OCI-LY7 (cell line): Measurements from ENCODE around the gene CRIP3. TPM values are rescaled to one million over a fixed set of nuclear protein-coding genes. Genes with fewer than 3 reads are reported as not detected.
"Not testable (repeated sequence)": the region's sequence is repeated elsewhere in the genome, so short reads cannot be mapped to it uniquely, and the experiment has no call there.

ENCODE experiments used
- BruUV-seq: library from RNA; stranded (reverse); fragments of 400-500 nt; replicated peaks from 2 replicates; lab custom pipeline; 2021; lab: Mats Ljungman, UMichigan
- CTCF ChIA-PET: fragments of 300-600 bp; sonication (Branson Sonifier 250); formaldehyde crosslinking; loops from one replicate; lab custom pipeline; 2022; ENCODE audit warnings: antibody characterized with exemption; ENCODE audit not compliant: unreplicated experiment; lab: Charles Lee
- POLR2A ChIA-PET: fragments of 300-600 bp; sonication (Branson Sonifier 250); formaldehyde crosslinking; loops from one replicate; lab custom pipeline; 2022; ENCODE audit warnings: antibody characterized with exemption; lab: Charles Lee
- DNase-seq: peaks from one replicate; pipeline ENCODE4 v3.0.0-alpha.2; 2015; ENCODE audit warnings: low spot score
- H2AFZ ChIP-seq: fragments of 200-600 bp; sonication (generic), shearing (Covaris generic); 2 replicates; pipeline ENCODE4 v1.6.1; 2014; ENCODE audit warnings: mild to moderate bottlenecking, antibody characterized with exemption, low read length, moderate library complexity
- H3K27ac ChIP-seq: fragments of 200-600 bp; sonication (generic); 2 replicates; pipeline ENCODE4 v1.5.1; 2014; ENCODE audit warnings: mixed run types, low read depth, mild to moderate bottlenecking, moderate library complexity, low read length, inconsistent platforms; ENCODE audit not compliant: poor library complexity, severe bottlenecking
- H3K36me3 ChIP-seq: fragments of 200-600 bp; sonication (generic); 2 replicates; pipeline ENCODE4 v1.6.1; 2014; ENCODE audit warnings: mild to moderate bottlenecking, antibody characterized with exemption, low read length, moderate library complexity, mixed read lengths; ENCODE audit not compliant: insufficient read depth
- H3K4me1 ChIP-seq: fragments of 200-600 bp; sonication (generic); 2 replicates; pipeline ENCODE4 v1.5.1; 2014; ENCODE audit warnings: mild to moderate bottlenecking, low read length; ENCODE audit not compliant: insufficient read depth, poor library complexity, severe bottlenecking
- H3K4me2 ChIP-seq: fragments of 200-600 bp; sonication (generic); 2 replicates; pipeline ENCODE4 v1.6.1; 2014; ENCODE audit warnings: mild to moderate bottlenecking, low read length
- H3K4me3 ChIP-seq: fragments of 200-600 bp; sonication (generic); 2 replicates; pipeline ENCODE4 v1.5.1; 2014; ENCODE audit warnings: mild to moderate bottlenecking, low read depth, low read length; ENCODE audit not compliant: poor library complexity, severe bottlenecking
- H3K79me2 ChIP-seq: fragments of 200-600 bp; sonication (generic); 2 replicates; pipeline ENCODE4 v1.6.1; 2016; ENCODE audit warnings: low read depth, mild to moderate bottlenecking, low read length, moderate library complexity, mixed read lengths; ENCODE audit not compliant: insufficient read depth
- H3K9me2 ChIP-seq: fragments of 200-600 bp; sonication (generic); 2 replicates; pipeline ENCODE4 v1.6.1; 2016; ENCODE audit warnings: mild to moderate bottlenecking, low read length, mixed read lengths; ENCODE audit not compliant: insufficient read depth
- H3K9me3 ChIP-seq: fragments of 200-600 bp; sonication (generic); 2 replicates; pipeline ENCODE4 v1.6.1; 2014; ENCODE audit warnings: mild to moderate bottlenecking, mixed run types, low read length, mixed read lengths
- H4K20me1 ChIP-seq: fragments of 200-600 bp; sonication (generic); 2 replicates; pipeline ENCODE4 v1.6.1; 2014; ENCODE audit warnings: mild to moderate bottlenecking, antibody characterized with exemption, low read length, moderate library complexity, mixed read lengths; ENCODE audit not compliant: insufficient read depth
- CTCF ChIP-seq: fragments of 200-600 bp; sonication (generic); conservative IDR thresholded peaks from 2 replicates; pipeline ENCODE4 v1.5.1; 2014; ENCODE audit warnings: mild to moderate bottlenecking, antibody characterized with exemption, low read length, moderate library complexity, mixed read lengths
- EZH2phosphoT487 ChIP-seq: fragments of 200-600 bp; sonication (generic); IDR thresholded peaks from 2 replicates; pipeline ENCODE4 v1.6.1; 2018; ENCODE audit warnings: low read depth, borderline replicate concordance, mild to moderate bottlenecking, mixed run types, antibody characterized with exemption, low read length, moderate library complexity, mixed read lengths
- intact Hi-C: fragments of 100-400 bp; cut with micrococcal nuclease; formaldehyde crosslinking; loops from one replicate; pipeline ENCODE4 v1.10.0; 2022; ENCODE audit not compliant: unreplicated experiment
- total RNA-seq, 2 experiments: library from RNA; depleted of rRNA in 1 of 2; stranded (reverse); fragments of >200 nt in 1 of 2; shearing (Covaris generic) in 1 of 2; gene quantifications; 2 replicates each; pipeline ENCODE4 v1.2.3, GENCODE V29; 2014 to 2022

Gene CRIP3
- total RNA-seq, 2 experiments from 2014 or later: 1.7 to 2.9 TPM

DNA sequence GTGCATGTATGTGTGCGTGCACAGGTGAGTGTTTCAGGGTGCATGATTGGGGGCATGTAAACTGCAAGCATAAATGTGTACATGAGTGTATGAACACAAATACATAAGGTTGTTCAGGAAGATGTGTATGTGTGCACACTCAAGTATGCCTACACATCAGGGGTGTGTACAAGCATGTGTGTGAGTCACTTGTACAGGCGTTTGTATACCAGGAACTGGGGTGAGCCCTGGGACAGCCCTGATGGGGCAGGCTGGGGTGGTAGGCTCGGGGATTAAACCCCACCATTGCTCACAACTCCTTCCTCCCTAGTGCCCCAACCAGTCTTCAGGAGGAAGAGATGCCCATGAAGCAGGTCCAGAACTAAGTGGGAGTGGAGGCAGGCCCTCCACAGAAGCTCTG lies 4.3 kb downstream of the CRIP3 start:
- CTCF ChIA-PET: no interaction called here
- no peaks in the 10 kb centered on the region for H4K20me1 ChIP-seq

DNA sequence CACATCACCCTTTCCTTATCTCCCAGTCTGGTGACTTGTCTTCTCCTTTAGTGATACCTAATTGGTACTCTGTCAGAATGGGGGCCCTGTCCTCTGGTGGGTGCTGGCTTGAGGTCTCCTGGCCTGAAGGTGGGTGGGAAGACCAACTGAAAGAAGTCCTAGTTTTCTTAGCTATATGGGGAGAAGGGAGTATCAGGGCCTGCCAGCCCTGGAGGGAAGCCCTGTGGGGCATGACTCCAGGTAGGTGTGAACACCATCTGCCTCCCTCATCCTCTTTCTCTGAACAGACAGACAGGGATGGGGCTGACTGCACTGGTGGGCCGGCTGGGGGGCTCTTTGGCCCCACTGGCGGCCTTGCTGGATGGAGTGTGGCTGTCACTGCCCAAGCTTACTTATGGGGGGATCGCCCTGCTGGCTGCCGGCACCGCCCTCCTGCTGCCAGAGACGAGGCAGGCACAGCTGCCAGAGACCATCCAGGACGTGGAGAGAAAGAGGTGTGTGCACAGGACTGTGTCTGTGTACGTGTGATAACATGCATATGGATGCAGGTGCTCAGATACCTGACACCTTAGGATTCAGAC lies 4.8 kb downstream of the CRIP3 start:
- Histone ChIP-seq H3K79me2 (no peaks in the 10 kb centered on the region), H3K4me1 (peaks cover 15% of the 10 kb centered on the region), H4K20me1 (no peaks in the 10 kb centered on the region), H3K4me3 (no peak overlapping the region), H3K9me2 (no peaks in the 10 kb centered on the region), H2AFZ (no peak overlapping the region), H3K27ac (no peak overlapping the region), H3K9me3 (no peaks in the 10 kb centered on the region), H3K4me2 (no peak overlapping the region), H3K36me3 (no peaks in the 10 kb centered on the region)
- POLR2A ChIA-PET: no interaction called here
- CTCF ChIA-PET: no interaction called here
- no TSS peak for BruUV-seq
- TF ChIP-seq EZH2phosphoT487: no peak
- TF ChIP-seq CTCF: no peak
- intact Hi-C loops: no loop called here
- DNase-seq: no peak

More for the DNA sequence above, 4.3 kb downstream of the CRIP3 start:
- Histone ChIP-seq H3K27ac (no peak overlapping the region), H3K9me2 (no peaks in the 10 kb centered on the region), H3K4me2 (no peak overlapping the region), H3K79me2 (no peaks in the 10 kb centered on the region), H3K9me3 (no peaks in the 10 kb centered on the region), H2AFZ (no peak overlapping the region), H3K4me3 (no peak overlapping the region), H3K36me3 (no peaks in the 10 kb centered on the region), H3K4me1 (peaks cover 18% of the 10 kb centered on the region)
- POLR2A ChIA-PET: interaction anchor here (0.5 kb wide), 1 partner anchor 13 kb away, joined by 3 read pairs; no protein-coding TSS in a partner anchor
- TF ChIP-seq EZH2phosphoT487 (no peak), CTCF (no peak)
- DNase-seq: no peak
- BruUV-seq: no TSS peak
- intact Hi-C loops: no loop called here

- H4K20me1 ChIP-seq, H3K4me2 ChIP-seq, CTCF ChIA-PET, H3K9me2 ChIP-seq, H3K79me2 ChIP-seq, BruUV-seq, intact Hi-C loops, H2AFZ ChIP-seq, H3K36me3 ChIP-seq, H3K4me3 ChIP-seq, DNase-seq, H3K4me1 ChIP-seq, H3K27ac ChIP-seq, H3K9me3 ChIP-seq: not testable (repeated sequence)
- POLR2A ChIA-PET: interaction anchor here (0.9 kb wide), 1 partner anchor 19 kb away, joined by 3 read pairs; no protein-coding TSS in a partner anchor
Observed at GRCh38 chr6:43303006-43303405, 5.6 kb downstream of the CRIP3 start.
